HEK293 (cell line): ENCODE measurements around the gene CCNG1.

ENCODE experiments used
- CTCF ChIA-PET: fragments of 350-600 bp; formaldehyde crosslinking; extraction: SDS; loops from one replicate; lab custom pipeline; 2021; ENCODE audit warnings: antibody characterized with exemption; lab: Yijun Ruan, JAX
- POLR2A ChIA-PET: fragments of 300-600 bp; formaldehyde crosslinking; extraction: SDS; loops from one replicate; lab custom pipeline; 2020; ENCODE audit warnings: antibody characterized with exemption, inconsistent platforms; lab: Yijun Ruan, JAX
- H3K27ac ChIP-seq: fragments of 200-500 bp; sonication (Bioruptor generic); 2 replicates; pipeline ENCODE4 v1.5.1; 2014; ENCODE audit warnings: low read depth, low read length, control low read depth, inconsistent platforms; ENCODE audit errors: extremely low read depth
- H3K36me3 ChIP-seq, 2 experiments: fragments of 200-500 bp in 1 of 2; sonication (Bioruptor generic) in 1 of 2; 1 replicate in 1 of 2; 2 replicates in 1 of 2; pipeline ENCODE4 v1.5.1; 2014 to 2017; ENCODE audit warnings: inconsistent platforms in 2 of 2, low read length in 2 of 2; ENCODE audit not compliant: control insufficient read depth in 2 of 2, insufficient read depth in 1 of 2
- H3K4me1 ChIP-seq: fragments of 200-500 bp; sonication (Bioruptor generic); 2 replicates; pipeline ENCODE4 v1.5.1; 2014; ENCODE audit warnings: mild to moderate bottlenecking, low read length, inconsistent platforms; ENCODE audit not compliant: control insufficient read depth, insufficient read depth
- H3K4me3 ChIP-seq: 2 replicates; pipeline ENCODE4 v1.5.1; 2011; ENCODE audit warnings: low read depth, mild to moderate bottlenecking, control low read depth, low read length, moderate library complexity
- H3K9me3 ChIP-seq: fragments of 200-500 bp; sonication (Bioruptor generic); 2 replicates; pipeline ENCODE4 v1.5.1; 2014; ENCODE audit warnings: low read depth, low read length, inconsistent platforms; ENCODE audit not compliant: control insufficient read depth, insufficient read depth
- KLF1 ChIP-seq: fragments of 450-650 bp; formaldehyde crosslinking; IDR thresholded peaks from 2 replicates; pipeline ENCODE4 v1.5.1; 2016; ENCODE audit warnings: missing biosample characterization, missing genetic modification characterization
- MYNN ChIP-seq: fragments of 450-650 bp; formaldehyde crosslinking; IDR thresholded peaks from 2 replicates; pipeline ENCODE4 v1.5.1; 2016; ENCODE audit warnings: missing biosample characterization, missing genetic modification characterization, borderline replicate concordance
- MZF1 ChIP-seq: fragments of 450-650 bp; formaldehyde crosslinking; IDR thresholded peaks from 2 replicates; pipeline ENCODE4 v1.5.1; 2017; ENCODE audit warnings: missing biosample characterization, missing genetic modification characterization, borderline replicate concordance
- TCF7L2 ChIP-seq: IDR thresholded peaks from 2 replicates; pipeline ENCODE4 v1.6.1; 2011; ENCODE audit warnings: low read depth, mild to moderate bottlenecking, inconsistent platforms, low read length, moderate library complexity, borderline replicate concordance
- ZBTB48 ChIP-seq: fragments of 450-650 bp; formaldehyde crosslinking; IDR thresholded peaks from 2 replicates; pipeline ENCODE4 v1.5.1; 2016; ENCODE audit warnings: missing biosample characterization, missing genetic modification characterization
- ZIC2 ChIP-seq: fragments of 450-650 bp; formaldehyde crosslinking; IDR thresholded peaks from 2 replicates; pipeline ENCODE4 v1.5.1; 2016; ENCODE audit warnings: missing biosample characterization, missing genetic modification characterization
- ZNF175 ChIP-seq: fragments of 450-650 bp; formaldehyde crosslinking; IDR thresholded peaks from 2 replicates; pipeline ENCODE4 v1.5.1; 2016; ENCODE audit warnings: missing biosample characterization, missing genetic modification characterization
- ZNF266 ChIP-seq: fragments of 450-650 bp; formaldehyde crosslinking; IDR thresholded peaks from 2 replicates; pipeline ENCODE4 v1.5.1; 2016; ENCODE audit warnings: missing biosample characterization, missing genetic modification characterization, low read depth
- ZNF514 ChIP-seq: fragments of 450-650 bp; formaldehyde crosslinking; IDR thresholded peaks from 2 replicates; pipeline ENCODE4 v1.5.1; 2016; ENCODE audit warnings: missing biosample characterization, missing genetic modification characterization
- ZNF518A ChIP-seq: fragments of 450-650 bp; formaldehyde crosslinking; conservative IDR thresholded peaks from 2 replicates; pipeline ENCODE4 v1.5.1; 2016; ENCODE audit warnings: low read depth, missing biosample characterization, missing genetic modification characterization
- ZNF571 ChIP-seq: fragments of 450-650 bp; formaldehyde crosslinking; IDR thresholded peaks from 2 replicates; pipeline ENCODE4 v1.5.0; 2017; ENCODE audit warnings: missing biosample characterization, missing genetic modification characterization
- ZNF600 ChIP-seq: fragments of 450-650 bp; formaldehyde crosslinking; IDR thresholded peaks from 2 replicates; pipeline ENCODE4 v1.5.1; 2016; ENCODE audit warnings: missing biosample characterization, missing genetic modification characterization
- ZNF768 ChIP-seq: fragments of 450-650 bp; formaldehyde crosslinking; IDR thresholded peaks from 2 replicates; pipeline ENCODE4 v1.5.1; 2018; ENCODE audit warnings: missing biosample characterization, mild to moderate bottlenecking, missing genetic modification characterization
- ZXDB ChIP-seq: fragments of 450-650 bp; formaldehyde crosslinking; IDR thresholded peaks from 2 replicates; pipeline ENCODE4 v1.5.1; 2016; ENCODE audit warnings: missing biosample characterization, missing genetic modification characterization
- TF ChIP-seq, protein P1 (sequence below): fragments of 450-650 bp; formaldehyde crosslinking; IDR thresholded peaks from 2 replicates; pipeline ENCODE4 v1.5.1; 2016; ENCODE audit warnings: missing biosample characterization, missing genetic modification characterization, borderline replicate concordance

The CCNG1 gene

DNA sequence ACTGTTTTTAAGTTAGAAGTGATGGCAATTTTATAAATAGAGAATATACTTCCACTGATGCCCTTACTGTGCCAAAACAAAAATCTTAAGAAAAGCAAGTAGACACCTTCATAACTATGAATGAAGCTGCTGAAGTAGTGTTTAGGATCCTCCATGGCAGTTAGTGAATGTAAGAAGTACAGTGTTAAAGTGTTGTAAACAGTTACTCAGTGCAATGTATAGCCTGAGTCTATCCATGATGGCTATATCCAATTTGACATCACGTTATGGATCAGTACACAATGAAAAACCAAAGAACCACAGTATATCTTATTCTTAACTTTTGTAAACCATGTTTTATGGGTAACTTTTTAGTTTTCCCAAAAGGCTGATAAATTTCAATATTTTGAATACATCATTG, 7.1 kb downstream of the CCNG1 start:
- CTCF ChIA-PET = no interaction called here
- 0 out of 2 replicates have a peak, but pooled peaks cover under 1% of the 10 kb centered on the region for H3K4me1 ChIP-seq
- no peak overlapping the region for H3K4me3 ChIP-seq
- no peak overlapping the region for H3K27ac ChIP-seq
- peaks cover 86 to 94% of the 10 kb centered on the region in 2 experiments for H3K36me3 ChIP-seq
- TF ChIP-seq ZNF600 = 0 out of 2 replicates have a peak, but pooled peaks have one; percentile 18
- TF ChIP-seq ZIC2 (tag by site-specific recombination) = no peak
- TF ChIP-seq, all 188 proteins: peak for 1
- no peaks in the 10 kb centered on the region for H3K9me3 ChIP-seq
- POLR2A ChIA-PET = no interaction called here

DNA sequence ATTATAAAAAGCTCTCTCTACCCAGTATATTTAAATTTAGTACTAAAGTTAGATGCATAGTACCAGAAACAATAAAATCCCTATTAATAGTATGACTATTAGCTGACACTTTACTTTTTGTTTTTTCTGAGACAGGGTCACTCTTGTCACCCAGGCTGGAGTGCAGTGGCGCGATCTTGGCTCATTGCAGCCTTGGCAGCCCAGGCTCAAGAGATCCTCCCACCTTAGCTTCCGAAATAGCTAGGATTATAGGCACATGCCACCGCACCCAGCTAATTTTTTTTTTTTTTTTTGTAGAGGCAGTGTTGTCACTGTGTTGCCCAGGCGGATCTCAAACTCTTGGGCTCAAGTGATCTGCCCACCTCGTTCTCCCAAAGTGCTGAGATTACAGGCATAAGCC, 8.0 kb downstream of the CCNG1 start:
- H3K27ac ChIP-seq = no peak overlapping the region
- no peaks in the 10 kb centered on the region for H3K9me3 ChIP-seq
- CTCF ChIA-PET = no interaction called here
- no peaks in the 10 kb centered on the region for H3K4me1 ChIP-seq
- POLR2A ChIA-PET = no interaction called here
- H3K36me3 ChIP-seq = peaks cover 80 to 88% of the 10 kb centered on the region in 2 experiments
- TF ChIP-seq ZNF768 (tag by site-specific recombination) = no peak
- no peak for TF ChIP-seq ZNF571 (tag by site-specific recombination)
- TF ChIP-seq ZNF175 (tag by site-specific recombination) = no peak
- no peak for TF ChIP-seq KLF1 (tag by site-specific recombination)
- TF ChIP-seq ZBTB48 (tag by site-specific recombination) = no peak
- no peak overlapping the region for H3K4me3 ChIP-seq

DNA sequence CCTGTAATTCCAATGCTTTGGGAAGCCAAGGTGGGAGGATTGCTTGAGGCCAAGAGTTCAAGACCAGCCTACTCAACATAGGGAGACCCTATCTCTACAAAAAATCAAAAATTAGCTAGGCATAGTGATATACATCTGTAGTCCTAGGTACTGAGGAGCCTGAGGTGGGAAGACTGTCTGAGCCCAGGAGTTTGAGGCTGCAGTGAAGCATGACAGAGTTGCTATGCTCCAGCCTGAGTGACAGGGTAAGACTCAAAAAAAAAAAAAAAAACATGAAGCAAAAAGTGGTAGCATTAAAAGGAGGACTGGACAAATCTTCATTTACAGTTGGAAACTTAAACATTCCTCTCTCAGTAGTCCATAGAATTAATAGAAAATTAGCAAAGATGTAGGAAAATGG, 9.8 kb downstream of the CCNG1 start:
- ChIA-PET CTCF (interaction anchor here (0.7 kb wide), 1 partner anchor 8 kb away, joined by 6 read pairs; no protein-coding TSS in a partner anchor), POLR2A (interaction anchor here (1.0 to 1.8 kb wide), 2 partner anchors 9 to 13 kb away, joined by 3 to 16 read pairs; partner anchors contain the start of genes CCNG1, HMMR and NUDCD2)
- H3K4me3 ChIP-seq = no peak overlapping the region
- peaks cover 76 to 83% of the 10 kb centered on the region in 2 experiments for H3K36me3 ChIP-seq
- no peaks in the 10 kb centered on the region for H3K4me1 ChIP-seq
- no peak overlapping the region for H3K27ac ChIP-seq
- TF ChIP-seq MZF1 (tag by site-specific recombination) = no peak
- no peaks in the 10 kb centered on the region for H3K9me3 ChIP-seq

GRCh38 chr5:163447875-163448274, 10.5 kb downstream of the CCNG1 start:
- Histone ChIP-seq H3K36me3 (peaks cover 70 to 80% of the 10 kb centered on the region in 2 experiments), H3K9me3 (no peaks in the 10 kb centered on the region), H3K4me1 (no peaks in the 10 kb centered on the region), H3K4me3 (no peak overlapping the region), H3K27ac (no peak overlapping the region)
- POLR2A ChIA-PET = interaction anchor here (1.0 to 1.8 kb wide), 4 partner anchors 10 to 13 kb away, joined by 3 to 16 read pairs (median 4); partner anchors contain the start of genes CCNG1, HMMR and NUDCD2
- CTCF ChIA-PET = no interaction called here
- TF ChIP-seq ZNF518A (no peak), ZBTB48 (tag by site-specific recombination) (no peak), TCF7L2 (no peak), MYNN (tag by site-specific recombination) (no peak), ZNF266 (tag by site-specific recombination) (no peak), ZXDB (tag by site-specific recombination) (no peak), ZNF514 (tag by site-specific recombination) (no peak)
- TF ChIP-seq, protein P1, sequence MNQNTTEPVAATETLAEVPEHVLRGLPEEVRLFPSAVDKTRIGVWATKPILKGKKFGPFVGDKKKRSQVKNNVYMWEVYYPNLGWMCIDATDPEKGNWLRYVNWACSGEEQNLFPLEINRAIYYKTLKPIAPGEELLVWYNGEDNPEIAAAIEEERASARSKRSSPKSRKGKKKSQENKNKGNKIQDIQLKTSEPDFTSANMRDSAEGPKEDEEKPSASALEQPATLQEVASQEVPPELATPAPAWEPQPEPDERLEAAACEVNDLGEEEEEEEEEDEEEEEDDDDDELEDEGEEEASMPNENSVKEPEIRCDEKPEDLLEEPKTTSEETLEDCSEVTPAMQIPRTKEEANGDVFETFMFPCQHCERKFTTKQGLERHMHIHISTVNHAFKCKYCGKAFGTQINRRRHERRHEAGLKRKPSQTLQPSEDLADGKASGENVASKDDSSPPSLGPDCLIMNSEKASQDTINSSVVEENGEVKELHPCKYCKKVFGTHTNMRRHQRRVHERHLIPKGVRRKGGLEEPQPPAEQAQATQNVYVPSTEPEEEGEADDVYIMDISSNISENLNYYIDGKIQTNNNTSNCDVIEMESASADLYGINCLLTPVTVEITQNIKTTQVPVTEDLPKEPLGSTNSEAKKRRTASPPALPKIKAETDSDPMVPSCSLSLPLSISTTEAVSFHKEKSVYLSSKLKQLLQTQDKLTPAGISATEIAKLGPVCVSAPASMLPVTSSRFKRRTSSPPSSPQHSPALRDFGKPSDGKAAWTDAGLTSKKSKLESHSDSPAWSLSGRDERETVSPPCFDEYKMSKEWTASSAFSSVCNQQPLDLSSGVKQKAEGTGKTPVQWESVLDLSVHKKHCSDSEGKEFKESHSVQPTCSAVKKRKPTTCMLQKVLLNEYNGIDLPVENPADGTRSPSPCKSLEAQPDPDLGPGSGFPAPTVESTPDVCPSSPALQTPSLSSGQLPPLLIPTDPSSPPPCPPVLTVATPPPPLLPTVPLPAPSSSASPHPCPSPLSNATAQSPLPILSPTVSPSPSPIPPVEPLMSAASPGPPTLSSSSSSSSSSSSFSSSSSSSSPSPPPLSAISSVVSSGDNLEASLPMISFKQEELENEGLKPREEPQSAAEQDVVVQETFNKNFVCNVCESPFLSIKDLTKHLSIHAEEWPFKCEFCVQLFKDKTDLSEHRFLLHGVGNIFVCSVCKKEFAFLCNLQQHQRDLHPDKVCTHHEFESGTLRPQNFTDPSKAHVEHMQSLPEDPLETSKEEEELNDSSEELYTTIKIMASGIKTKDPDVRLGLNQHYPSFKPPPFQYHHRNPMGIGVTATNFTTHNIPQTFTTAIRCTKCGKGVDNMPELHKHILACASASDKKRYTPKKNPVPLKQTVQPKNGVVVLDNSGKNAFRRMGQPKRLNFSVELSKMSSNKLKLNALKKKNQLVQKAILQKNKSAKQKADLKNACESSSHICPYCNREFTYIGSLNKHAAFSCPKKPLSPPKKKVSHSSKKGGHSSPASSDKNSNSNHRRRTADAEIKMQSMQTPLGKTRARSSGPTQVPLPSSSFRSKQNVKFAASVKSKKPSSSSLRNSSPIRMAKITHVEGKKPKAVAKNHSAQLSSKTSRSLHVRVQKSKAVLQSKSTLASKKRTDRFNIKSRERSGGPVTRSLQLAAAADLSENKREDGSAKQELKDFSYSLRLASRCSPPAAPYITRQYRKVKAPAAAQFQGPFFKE (tag by site-specific recombination) = no peak
